Activated naive CD4-positive, alpha-beta T cell treated with anti-CD3 and anti-CD28 coated beads for 36 hours (primary cell): ENCODE measurements around the gene ERP29. TPM values are rescaled to one million over a fixed set of nuclear protein-coding genes. Genes with fewer than 3 reads are reported as not detected.
"Not testable (repeated sequence)": the region's sequence is repeated elsewhere in the genome, so short reads cannot be mapped to it uniquely, and the experiment has no call there.

Experiments
- CTCF ChIA-PET: fragments of 350-600 bp; sonication (Branson Sonifier 250); formaldehyde crosslinking; loops from one replicate; lab custom pipeline; 2021; ENCODE audit warnings: antibody characterized with exemption; lab: Charles Lee
- DNase-seq: peaks from one replicate; pipeline ENCODE4 v3.0.0-alpha.2; 2020
- H3K27ac Mint-ChIP-seq: one replicate; pipeline ENCODE4 v1.8.0; 2021; ENCODE audit warnings: mild to moderate bottlenecking, mixed read lengths
- H3K27me3 Mint-ChIP-seq: one replicate; pipeline ENCODE4 v1.8.0; 2021; ENCODE audit warnings: low read depth, mixed read lengths
- H3K36me3 Mint-ChIP-seq: one replicate; pipeline ENCODE4 v1.8.0; 2021; ENCODE audit warnings: low read depth, mixed read lengths
- H3K4me1 Mint-ChIP-seq: one replicate; pipeline ENCODE4 v1.8.0; 2021; ENCODE audit warnings: low read depth, mixed read lengths
- H3K4me3 Mint-ChIP-seq: one replicate; pipeline ENCODE4 v1.8.0; 2021; ENCODE audit warnings: mild to moderate bottlenecking, moderate library complexity, mixed read lengths
- H3K9me3 Mint-ChIP-seq: one replicate; pipeline ENCODE4 v1.8.0; 2021; ENCODE audit warnings: mixed read lengths
- intact Hi-C: fragments of 100-400 bp; cut with micrococcal nuclease; formaldehyde crosslinking; loops from one replicate; pipeline ENCODE4 v1.15.1; 2023
- total RNA-seq, 2 experiments: library from RNA; stranded (reverse); gene quantifications; one replicate each; pipeline ENCODE4 v1.2.3, GENCODE V29; 2021

ERP29 gene
- total RNA-seq, 2 experiments from 2014 or later, result 101 to 107 TPM

DNA sequence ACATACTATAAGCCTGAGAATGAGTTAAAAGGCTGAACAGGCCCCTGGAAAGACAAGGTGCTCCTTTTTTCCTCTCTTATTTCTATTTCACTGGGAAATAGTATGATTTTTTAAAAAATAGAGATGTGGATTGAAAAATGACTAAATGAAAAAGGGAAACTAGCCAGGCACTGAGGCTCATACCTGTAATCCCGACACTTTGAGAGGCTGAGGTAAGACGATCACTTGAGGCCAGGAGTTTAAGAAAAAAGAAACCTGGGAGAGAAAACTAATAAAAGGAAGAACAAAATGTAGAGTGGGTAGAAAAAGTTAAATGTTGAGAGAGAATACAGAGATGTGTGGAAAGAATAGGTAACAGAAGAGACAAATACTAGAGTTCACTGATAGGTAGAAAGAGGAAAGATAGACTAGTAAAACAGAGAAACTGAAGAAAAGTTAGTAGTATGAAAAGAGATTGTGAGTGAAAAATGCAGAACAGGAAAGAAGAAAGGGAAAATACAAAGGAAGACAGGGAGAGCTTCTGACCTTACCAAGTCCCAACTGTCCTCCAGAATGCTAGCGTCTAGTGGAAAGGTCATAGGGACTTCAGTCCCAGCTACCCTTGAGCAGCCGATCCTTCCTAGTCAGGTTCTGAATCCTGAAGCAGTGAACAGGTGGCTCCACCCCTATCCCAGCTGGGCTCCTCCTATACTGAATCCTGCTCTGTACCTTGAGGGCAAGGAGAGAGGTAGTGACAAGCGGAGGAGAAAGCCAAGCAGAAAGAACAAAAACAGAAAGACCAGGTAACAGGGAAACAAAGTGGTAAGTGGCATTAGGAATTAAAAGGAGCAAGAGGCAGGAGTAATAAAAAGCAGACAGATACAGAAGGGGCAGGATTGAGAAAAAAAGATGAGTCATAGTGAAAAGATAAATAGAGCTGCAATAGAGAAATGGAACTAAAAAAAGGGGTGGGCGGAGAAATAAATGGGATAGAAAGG lies 7.5 kb upstream of the ERP29 start:
- Mint-ChIP-seq H3K4me3 (no peak overlapping the region), H3K27me3 (no peaks in the 10 kb centered on the region), H3K9me3 (no peaks in the 10 kb centered on the region), H3K27ac (peak overlapping the region; percentile 44), H3K36me3 (no peaks in the 10 kb centered on the region), H3K4me1 (peaks cover 56% of the 10 kb centered on the region)
- intact Hi-C loops, result no loop called here
- CTCF ChIA-PET, result interaction anchor here (1.5 kb wide), 1 partner anchor 60 kb away, joined by 3 read pairs; no protein-coding TSS in a partner anchor
- no peak for DNase-seq

- H3K4me3 Mint-ChIP-seq, result no peak overlapping the region
- intact Hi-C loops, result no loop called here
- peaks cover 15% of the 10 kb centered on the region for H3K36me3 Mint-ChIP-seq
- no peaks in the 10 kb centered on the region for H3K27me3 Mint-ChIP-seq
- H3K4me1 Mint-ChIP-seq, result peaks cover 47% of the 10 kb centered on the region
- no peak for DNase-seq
- H3K27ac Mint-ChIP-seq, result peak overlapping the region; percentile 3
- no peaks in the 10 kb centered on the region for H3K9me3 Mint-ChIP-seq
- CTCF ChIA-PET, result no interaction called here
Measured at GRCh38 chr12:112007945-112008344, 5.3 kb upstream of the ERP29 start.

DNA sequence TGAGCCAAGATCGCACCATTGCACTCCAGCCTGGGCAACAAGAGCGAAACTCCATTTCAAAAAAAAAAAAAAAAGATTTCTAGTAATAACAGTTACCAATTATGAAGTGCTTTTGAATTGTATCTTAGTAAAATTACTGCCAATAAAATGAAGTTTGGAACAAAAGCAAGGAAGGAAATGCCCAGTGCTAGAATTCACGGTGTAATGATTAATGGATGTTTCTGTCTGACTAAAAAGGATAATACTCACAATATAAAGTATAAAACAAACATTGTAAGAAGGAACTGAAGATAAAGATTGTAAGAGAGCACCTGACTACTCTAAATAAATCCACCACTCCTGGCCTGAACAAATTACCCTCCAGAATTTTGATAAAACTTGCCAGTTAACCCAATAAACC lies 4.3 kb upstream of the ERP29 start:
- H3K27me3 Mint-ChIP-seq, result no peaks in the 10 kb centered on the region
- no peak overlapping the region for H3K4me3 Mint-ChIP-seq
- CTCF ChIA-PET, result no interaction called here
- peaks cover 46% of the 10 kb centered on the region for H3K4me1 Mint-ChIP-seq
- peaks cover 15% of the 10 kb centered on the region for H3K36me3 Mint-ChIP-seq
- no peak overlapping the region for H3K27ac Mint-ChIP-seq
- no peaks in the 10 kb centered on the region for H3K9me3 Mint-ChIP-seq
- DNase-seq, result no peak
- intact Hi-C loops, result no loop called here

DNA sequence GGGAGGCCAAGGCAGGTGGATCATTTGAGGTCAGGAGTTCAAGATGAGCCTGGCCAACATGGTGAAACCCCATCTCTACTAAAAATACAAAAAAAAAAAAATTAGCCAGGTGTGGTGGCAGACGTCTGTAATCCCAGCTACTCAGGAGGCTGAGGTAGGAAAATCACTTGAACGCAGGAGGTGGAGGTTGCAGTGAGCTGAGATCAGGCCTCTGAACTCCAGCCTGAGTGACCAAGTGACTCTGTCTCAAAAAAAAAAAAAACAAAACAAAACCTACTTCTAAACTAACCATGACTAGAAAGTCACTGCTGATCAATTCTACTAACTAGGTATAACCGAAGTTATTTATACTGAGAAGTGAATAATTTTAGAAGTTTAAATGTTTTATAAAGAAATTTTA lies 3.6 kb upstream of the ERP29 start:
- H3K27ac Mint-ChIP-seq, H3K9me3 Mint-ChIP-seq, H3K4me3 Mint-ChIP-seq, H3K27me3 Mint-ChIP-seq, intact Hi-C loops, DNase-seq: not testable (repeated sequence)
- CTCF ChIA-PET, result interaction anchor here (0.7 to 1.2 kb wide), 2 partner anchors 11 to 13 kb away, joined by 4 read pairs; no protein-coding TSS in a partner anchor
- Mint-ChIP-seq H3K4me1 (peaks cover 50% of the 10 kb centered on the region), H3K36me3 (peaks cover 20% of the 10 kb centered on the region)

DNA sequence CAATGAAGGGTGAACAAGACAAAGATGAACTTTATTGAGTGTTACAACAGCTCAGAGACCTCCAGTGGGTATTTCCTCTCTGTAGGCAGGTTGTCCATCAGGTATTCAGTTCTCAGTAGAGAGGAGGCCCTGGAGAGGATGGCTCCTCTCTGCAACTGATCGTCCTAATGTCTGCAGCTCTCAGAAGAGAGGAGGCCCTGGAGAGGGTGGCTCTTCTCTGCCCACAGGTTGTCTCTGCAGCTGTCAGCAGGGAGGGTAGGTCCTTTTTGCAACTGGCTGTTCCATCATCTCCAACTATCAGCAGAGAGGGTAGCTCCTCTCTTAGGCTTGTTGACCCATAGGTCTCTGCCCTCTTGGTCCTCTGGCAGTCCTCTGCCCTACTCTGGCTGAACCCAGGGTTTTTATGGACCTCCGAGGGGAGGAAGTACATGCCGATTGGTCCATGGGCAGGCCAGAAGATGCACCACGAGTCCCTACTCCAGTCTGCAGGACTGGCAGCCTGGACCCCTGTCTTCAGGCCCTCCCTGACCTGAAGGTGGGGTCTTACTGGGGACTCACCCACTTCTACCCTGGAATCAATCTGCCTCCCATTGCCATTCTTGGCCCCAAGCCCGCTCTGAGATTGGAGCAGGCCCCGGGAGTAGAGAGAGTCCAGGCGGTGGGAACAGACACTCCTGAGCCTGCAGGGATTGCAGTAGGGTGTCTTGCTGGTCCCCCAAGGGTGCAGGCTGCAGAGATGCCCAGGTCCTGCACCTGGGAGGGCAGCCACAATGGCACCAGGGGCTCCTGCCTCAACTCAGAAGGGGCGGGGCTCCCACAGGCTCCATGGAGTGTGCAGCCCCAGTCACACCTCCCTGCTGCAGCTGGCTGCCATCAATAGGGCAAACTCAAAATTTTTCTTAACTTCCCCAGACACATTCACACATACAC lies 2.5 kb upstream of the ERP29 start:
- H3K4me1 Mint-ChIP-seq, result peaks cover 48% of the 10 kb centered on the region
- H3K27ac Mint-ChIP-seq, result peak overlapping the region; percentile 96
- H3K27me3 Mint-ChIP-seq, result no peaks in the 10 kb centered on the region
- no peaks in the 10 kb centered on the region for H3K9me3 Mint-ChIP-seq
- no peak for DNase-seq
- H3K36me3 Mint-ChIP-seq, result peaks cover 27% of the 10 kb centered on the region
- CTCF ChIA-PET, result interaction anchor here (1.2 kb wide), 1 partner anchor 12 kb away, joined by 4 read pairs; no protein-coding TSS in a partner anchor
- intact Hi-C loops, result loop anchor here (10.0 kb wide), 2 partner anchors 326 to 416 kb away; partner anchors contain the start of genes ACAD10, ATXN2 and BRAP
- peak overlapping the region; percentile 98 for H3K4me3 Mint-ChIP-seq

DNA sequence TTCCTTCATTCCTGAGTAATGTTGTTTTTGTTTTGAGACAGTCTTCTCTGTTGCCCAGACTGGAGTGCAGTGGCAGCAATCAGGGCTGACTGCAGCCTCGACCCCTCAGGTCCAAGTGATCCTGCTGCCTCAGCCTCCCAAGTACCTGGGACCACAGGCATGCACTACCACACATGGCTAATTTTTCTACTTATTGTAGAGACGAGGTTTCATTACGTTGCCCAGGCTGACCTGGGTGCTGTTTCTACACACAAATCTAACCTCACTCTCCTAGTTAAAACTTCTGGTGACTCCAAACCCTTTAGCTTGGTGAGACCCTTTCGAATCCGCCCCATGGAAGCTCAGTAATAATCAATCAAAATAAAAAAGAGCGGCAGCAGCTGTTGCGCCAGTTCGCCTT lies 1.5 kb upstream of the ERP29 start:
- H3K9me3 Mint-ChIP-seq, result peaks cover 6% of the 10 kb centered on the region
- H3K36me3 Mint-ChIP-seq, result peaks cover 34% of the 10 kb centered on the region
- peak overlapping the region; percentile 98 for H3K4me3 Mint-ChIP-seq
- no peak for DNase-seq
- intact Hi-C loops, result loop anchor here (2.0 to 10.0 kb wide), 3 partner anchors 327 to 967 kb away; partner anchors contain the start of genes ACAD10, ATXN2, BRAP and OAS2
- H3K27ac Mint-ChIP-seq, result peak overlapping the region; percentile 96
- H3K27me3 Mint-ChIP-seq, result no peaks in the 10 kb centered on the region
- peaks cover 47% of the 10 kb centered on the region for H3K4me1 Mint-ChIP-seq
- CTCF ChIA-PET, result interaction anchor here (4.1 kb wide), 1 partner anchor 66 kb away, joined by 36 read pairs; no protein-coding TSS in a partner anchor

DNA sequence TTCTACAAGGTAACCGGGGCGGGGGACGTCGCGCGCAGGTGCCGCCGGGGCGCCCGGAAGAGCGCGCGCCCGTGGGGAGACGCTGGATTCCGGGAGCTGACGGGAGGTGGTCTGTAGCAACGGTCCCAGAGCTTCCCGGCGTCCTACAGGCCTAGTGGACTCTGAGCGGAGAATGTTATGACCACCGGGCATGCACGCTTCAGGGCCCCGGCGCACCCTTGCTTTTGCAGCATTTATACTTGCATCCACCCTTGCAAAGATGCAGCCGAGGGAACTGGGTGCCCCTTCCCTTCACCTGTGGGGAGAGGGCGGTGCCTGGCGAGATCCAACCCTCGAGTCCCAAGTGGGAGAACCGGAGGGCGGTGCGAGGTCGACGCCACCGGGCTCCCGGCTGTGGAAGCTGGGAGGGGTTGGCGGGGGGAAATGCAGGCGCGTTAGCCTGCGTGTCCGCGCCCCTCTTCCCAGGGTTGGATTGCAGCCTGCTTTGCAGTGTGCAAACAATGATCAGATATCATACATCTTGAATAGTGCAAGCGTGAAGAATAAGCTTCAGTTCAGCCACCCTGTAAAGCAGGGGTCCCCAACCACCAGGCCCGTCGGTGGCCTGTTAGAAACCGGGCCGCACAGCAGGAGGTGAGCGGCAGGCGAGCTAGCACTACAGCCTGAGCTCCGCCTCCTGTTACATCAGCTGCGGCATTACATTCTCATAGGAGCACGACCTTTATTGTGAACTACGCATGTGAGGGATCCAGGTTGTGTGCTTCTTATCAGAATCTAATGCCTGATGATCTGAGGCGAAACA lies 576 bp downstream of the ERP29 start:
- Mint-ChIP-seq H3K4me3 (peak overlapping the region; percentile 98), H3K36me3 (peaks cover 41% of the 10 kb centered on the region), H3K27ac (peak overlapping the region; percentile 90), H3K4me1 (peaks cover 56% of the 10 kb centered on the region), H3K9me3 (peaks cover 6% of the 10 kb centered on the region), H3K27me3 (no peaks in the 10 kb centered on the region)
- DNase-seq, result peak; percentile 81
- CTCF ChIA-PET, result interaction anchor here (0.6 to 4.1 kb wide), 15 partner anchors 11 to 373 kb away, joined by 3 to 36 read pairs (median 4); no protein-coding TSS in a partner anchor
- intact Hi-C loops, result loop anchor here (1.0 to 10.0 kb wide), 15 partner anchors 13 to 965 kb away; partner anchors contain the start of genes ACAD10, ATXN2, BRAP and OAS2

GRCh38 chr12:112015938-112016337 lies 2.7 kb downstream of the ERP29 start:
- intact Hi-C loops, result loop anchor here (2.0 to 10.0 kb wide), 3 partner anchors 15 to 421 kb away; partner anchors contain the start of genes ACAD10, ATXN2 and BRAP
- H3K4me1 Mint-ChIP-seq, result peaks cover 61% of the 10 kb centered on the region
- DNase-seq, result no peak

DNA sequence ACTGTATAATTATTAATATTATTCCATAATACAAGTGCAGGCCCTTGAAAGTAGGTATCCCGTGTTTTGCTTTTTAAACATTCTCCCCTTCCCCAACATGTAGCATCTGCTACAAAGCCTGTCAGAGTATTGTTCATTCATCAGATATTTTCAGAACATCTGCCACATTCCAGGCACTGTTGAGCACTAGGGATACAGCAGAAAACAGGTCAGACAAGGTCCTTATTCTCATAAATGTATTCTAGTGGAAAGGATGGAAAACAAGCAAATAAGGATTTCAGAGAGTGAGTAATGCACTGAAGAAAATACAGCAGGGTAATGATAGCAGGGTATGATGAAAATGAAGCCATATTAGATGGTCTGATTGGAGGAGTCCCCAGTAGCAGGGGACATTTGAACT lies 3.8 kb downstream of the ERP29 start:
- no peak overlapping the region for H3K4me3 Mint-ChIP-seq
- peaks cover 50% of the 10 kb centered on the region for H3K4me1 Mint-ChIP-seq
- DNase-seq, result no peak
- intact Hi-C loops, result loop anchor here (10.0 kb wide), 2 partner anchors 332 to 422 kb away; partner anchors contain the start of genes ACAD10, ATXN2 and BRAP
- H3K27me3 Mint-ChIP-seq, result no peaks in the 10 kb centered on the region
- CTCF ChIA-PET, result interaction anchor here (1.2 kb wide), 1 partner anchor 23 kb away, joined by 3 read pairs; no protein-coding TSS in a partner anchor
- H3K9me3 Mint-ChIP-seq, result peaks cover 6% of the 10 kb centered on the region
- H3K27ac Mint-ChIP-seq, result peak overlapping the region; percentile 51
- H3K36me3 Mint-ChIP-seq, result peaks cover 32% of the 10 kb centered on the region

More at GRCh38 chr12:112015938-112016337, 2.7 kb downstream of the ERP29 start:
- no peaks in the 10 kb centered on the region for H3K27me3 Mint-ChIP-seq
- peaks cover 41% of the 10 kb centered on the region for H3K36me3 Mint-ChIP-seq
- peaks cover 6% of the 10 kb centered on the region for H3K9me3 Mint-ChIP-seq
- peak overlapping the region; percentile 1 for H3K4me3 Mint-ChIP-seq
- CTCF ChIA-PET, result interaction anchor here (0.6 to 1.2 kb wide), 4 partner anchors 24 to 128 kb away, joined by 3 to 4 read pairs (median 3); no protein-coding TSS in a partner anchor
- H3K27ac Mint-ChIP-seq, result peak overlapping the region; percentile 90

GRCh38 chr12:112018571-112019237 lies 5.5 kb downstream of the ERP29 start:
- Mint-ChIP-seq H3K27ac (peak overlapping the region; percentile 1), H3K4me3 (no peak overlapping the region), H3K4me1 (peaks cover 54% of the 10 kb centered on the region), H3K36me3 (peaks cover 31% of the 10 kb centered on the region), H3K27me3 (no peaks in the 10 kb centered on the region), H3K9me3 (peaks cover 6% of the 10 kb centered on the region)
- intact Hi-C loops, result loop anchor here (10.0 kb wide), 2 partner anchors 334 to 424 kb away; partner anchors contain the start of genes ACAD10, ATXN2 and BRAP
- CTCF ChIA-PET, result no interaction called here
- DNase-seq, result no peak
